Stimulated activated naive B cell treated with anti-CD40 and anti-IgM and Interleukin-4, amounts not matched to agents 10 μg/mL and 1 μg/mL and 100 μg/mL, for 72 hours (primary cell): ENCODE results near the gene F13A1.

Source experiments
- ATAC-seq, 2 donors: fragments of 150-1000 bp; cut with Tn5 transposase; replicated peaks; 2 replicates each; pipeline ENCODE4 v1.10.0; 2021; ENCODE audit warnings: moderate library complexity in 1 of 2
- DNase-seq: peaks from one replicate; pipeline ENCODE4 v3.0.0; 2021
- H3K27ac Mint-ChIP-seq: one replicate; pipeline ENCODE4 v1.8.0; 2022; ENCODE audit warnings: mild to moderate bottlenecking, mixed read lengths
- H3K27me3 Mint-ChIP-seq, 2 donors: one replicate each; pipeline ENCODE4 v1.8.0; 2022; ENCODE audit warnings: mixed read lengths in 2 of 2
- H3K36me3 Mint-ChIP-seq, 2 donors: one replicate each; pipeline ENCODE4 v1.8.0; 2022; ENCODE audit warnings: mixed read lengths in 2 of 2, mild to moderate bottlenecking in 1 of 2
- H3K4me1 Mint-ChIP-seq, 2 donors: one replicate each; pipeline ENCODE4 v1.8.0; 2022; ENCODE audit warnings: mixed read lengths in 2 of 2, mild to moderate bottlenecking in 1 of 2
- H3K4me3 Mint-ChIP-seq, 2 donors: one replicate each; pipeline ENCODE4 v1.8.0; 2022; ENCODE audit warnings: mild to moderate bottlenecking in 2 of 2, mixed read lengths in 2 of 2, moderate library complexity in 1 of 2
- H3K9me3 Mint-ChIP-seq, 2 donors: one replicate each; pipeline ENCODE4 v1.8.0; 2022; ENCODE audit warnings: mixed read lengths in 2 of 2, mild to moderate bottlenecking in 1 of 2

The F13A1 gene

DNA sequence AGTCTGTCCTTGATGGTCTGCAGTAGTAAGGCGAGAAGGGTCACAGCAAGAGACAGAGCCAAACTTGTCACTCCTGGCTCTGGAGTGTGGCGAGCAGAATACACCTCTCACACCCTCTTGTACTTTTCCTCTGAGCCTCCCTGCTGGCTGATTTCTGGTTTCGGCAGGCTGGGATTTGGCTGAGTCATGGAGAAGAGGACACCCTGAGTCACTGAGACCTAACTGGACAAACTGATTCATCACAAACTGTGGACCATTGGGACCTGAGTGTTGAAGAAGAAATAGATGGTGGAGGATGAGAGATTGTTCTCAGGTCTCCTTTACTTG, 101.7 kb downstream of the F13A1 start:
- peaks cover 0 to 18% of the 10 kb centered on the region in 2 donors for H3K27me3 Mint-ChIP-seq
- H3K4me1 Mint-ChIP-seq: no peaks in the 10 kb centered on the region
- H3K9me3 Mint-ChIP-seq: no peaks in the 10 kb centered on the region
- no peak overlapping the region for H3K4me3 Mint-ChIP-seq
- ATAC-seq (no peak), DNase-seq (no peak)
- no peak overlapping the region for H3K27ac Mint-ChIP-seq
- no peaks in the 10 kb centered on the region for H3K36me3 Mint-ChIP-seq

DNA sequence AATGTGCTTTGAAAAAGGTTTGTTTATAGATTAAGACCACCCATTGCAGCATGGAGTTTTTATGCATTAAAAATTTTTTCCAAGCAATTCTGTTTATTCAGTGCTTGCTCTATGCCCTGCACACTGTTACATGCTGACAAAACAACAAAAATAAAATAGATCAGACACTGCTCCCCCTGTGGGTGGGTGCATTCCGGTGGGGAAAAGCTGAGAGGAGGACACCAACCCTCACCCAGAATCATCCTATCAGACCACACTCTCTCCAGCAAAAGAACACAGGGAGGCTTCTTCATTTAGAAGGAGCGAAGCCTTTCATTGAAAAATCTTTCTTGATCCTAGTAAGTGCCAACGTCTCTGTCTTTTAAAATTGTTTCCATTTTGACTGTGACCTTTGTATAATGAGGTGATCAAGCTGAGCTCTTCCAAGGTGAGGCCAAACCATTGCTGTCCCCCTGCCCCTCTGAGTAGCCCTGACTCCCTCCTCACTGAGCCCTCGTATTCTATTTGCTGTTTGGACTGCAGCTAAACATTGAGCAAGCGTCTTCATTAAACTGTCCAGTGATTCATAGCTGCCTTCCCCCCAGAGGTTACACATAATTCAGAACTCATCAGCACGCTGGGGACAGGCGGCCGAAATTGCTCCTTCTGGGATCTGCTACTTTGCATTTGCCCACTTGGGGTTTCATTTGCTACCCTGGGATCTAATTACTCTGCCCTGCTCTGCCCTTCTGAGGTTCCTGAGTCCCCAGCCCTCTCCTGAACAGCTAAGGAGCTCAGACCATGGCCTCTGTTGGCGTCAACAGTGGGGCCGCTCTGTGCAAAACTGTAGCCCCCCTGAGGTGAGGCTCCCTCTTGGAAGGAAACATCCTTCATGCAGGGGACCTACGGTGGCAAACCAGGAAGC, 102.4 kb downstream of the F13A1 start:
- no peak for DNase-seq
- no peaks in the 10 kb centered on the region for H3K4me1 Mint-ChIP-seq
- H3K36me3 Mint-ChIP-seq: no peaks in the 10 kb centered on the region
- peaks cover 0 to 17% of the 10 kb centered on the region in 2 donors for H3K27me3 Mint-ChIP-seq
- no peak for ATAC-seq
- no peaks in the 10 kb centered on the region for H3K9me3 Mint-ChIP-seq
- no peak overlapping the region for H3K4me3 Mint-ChIP-seq
- H3K27ac Mint-ChIP-seq: no peak overlapping the region

DNA sequence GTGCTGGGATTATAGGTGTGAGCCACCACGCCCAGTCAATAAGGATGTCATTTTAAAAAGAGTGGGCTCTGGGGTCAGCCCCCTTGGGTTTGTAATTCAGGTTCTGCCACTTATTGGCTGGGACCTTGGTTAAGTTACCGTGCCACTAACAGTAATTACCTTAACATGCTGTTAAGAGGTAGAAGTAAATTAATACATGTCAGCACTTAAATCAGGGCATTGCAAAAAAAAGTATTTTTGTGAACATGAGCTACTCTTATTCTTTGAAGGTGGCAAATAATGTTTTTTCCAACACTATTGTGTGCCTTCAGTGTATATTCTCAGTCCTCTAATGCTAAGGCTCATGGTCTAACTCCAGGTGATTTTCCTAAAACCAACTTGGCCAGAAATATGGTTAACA, 109.5 kb downstream of the F13A1 start:
- H3K27me3 Mint-ChIP-seq: peaks cover 9 to 18% of the 10 kb centered on the region in 2 donors
- H3K36me3 Mint-ChIP-seq: peaks cover 3 to 6% of the 10 kb centered on the region in 2 donors

DNA sequence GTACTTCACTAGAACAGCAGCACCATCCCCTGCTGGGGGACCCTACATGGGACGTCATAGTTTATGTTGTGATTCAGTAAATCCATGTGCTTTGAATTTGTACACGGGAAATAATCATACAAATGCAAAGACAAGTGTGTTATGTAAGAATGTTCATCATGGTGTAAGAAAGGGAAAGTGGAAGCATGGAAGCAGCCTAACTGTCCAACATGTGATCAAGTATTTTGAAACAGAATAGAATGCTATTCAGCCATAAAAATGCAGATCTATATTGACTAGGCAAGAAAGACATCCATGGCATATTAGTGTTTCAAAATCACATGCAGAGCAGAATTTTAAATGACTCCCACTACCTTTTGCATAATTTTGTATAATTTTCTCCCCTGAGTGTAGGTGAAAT, 117.6 kb downstream of the F13A1 start:
- H3K27ac Mint-ChIP-seq: no peak overlapping the region
- no peak for DNase-seq
- H3K36me3 Mint-ChIP-seq: peaks cover 0 to 3% of the 10 kb centered on the region in 2 donors
- no peak for ATAC-seq
- H3K4me3 Mint-ChIP-seq: no peak overlapping the region
- peaks cover 33 to 59% of the 10 kb centered on the region in 2 donors for H3K27me3 Mint-ChIP-seq
- no peaks in the 10 kb centered on the region for H3K4me1 Mint-ChIP-seq
- peaks cover 6 to 9% of the 10 kb centered on the region in 2 donors for H3K9me3 Mint-ChIP-seq

More for the DNA sequence above, 109.5 kb downstream of the F13A1 start:
- no peak for DNase-seq
- no peak overlapping the region for H3K27ac Mint-ChIP-seq
- no peak for ATAC-seq
- peaks cover 11 to 17% of the 10 kb centered on the region in 2 donors for H3K9me3 Mint-ChIP-seq
- H3K4me1 Mint-ChIP-seq: no peaks in the 10 kb centered on the region
- H3K4me3 Mint-ChIP-seq: no peak overlapping the region

DNA sequence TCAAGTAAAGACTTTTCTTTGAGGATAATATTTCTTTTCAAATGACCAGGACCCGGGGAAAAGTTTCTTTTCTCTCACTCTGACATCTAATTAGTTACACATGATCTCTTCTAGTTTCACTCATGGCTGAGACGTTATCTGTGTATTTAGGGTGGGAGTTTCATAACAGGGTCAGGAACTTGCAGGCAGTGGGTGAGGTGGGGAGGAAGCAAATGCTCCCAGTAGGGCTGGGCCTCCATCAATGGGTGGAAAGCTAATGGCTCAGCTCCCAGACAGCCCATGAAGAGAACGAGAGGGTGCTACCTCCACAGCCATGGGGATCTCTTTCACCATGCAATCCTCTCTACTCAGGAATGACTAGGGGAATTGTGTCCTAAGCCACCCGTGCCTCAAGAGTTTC, 119.3 kb downstream of the F13A1 start:
- Mint-ChIP-seq H3K4me1 (no peaks in the 10 kb centered on the region), H3K36me3 (no peaks in the 10 kb centered on the region), H3K9me3 (peaks cover 0 to 4% of the 10 kb centered on the region in 2 donors), H3K4me3 (no peak overlapping the region), H3K27ac (no peak overlapping the region), H3K27me3 (peaks cover 29 to 45% of the 10 kb centered on the region in 2 donors)
- ATAC-seq (no peak), DNase-seq (no peak)

DNA sequence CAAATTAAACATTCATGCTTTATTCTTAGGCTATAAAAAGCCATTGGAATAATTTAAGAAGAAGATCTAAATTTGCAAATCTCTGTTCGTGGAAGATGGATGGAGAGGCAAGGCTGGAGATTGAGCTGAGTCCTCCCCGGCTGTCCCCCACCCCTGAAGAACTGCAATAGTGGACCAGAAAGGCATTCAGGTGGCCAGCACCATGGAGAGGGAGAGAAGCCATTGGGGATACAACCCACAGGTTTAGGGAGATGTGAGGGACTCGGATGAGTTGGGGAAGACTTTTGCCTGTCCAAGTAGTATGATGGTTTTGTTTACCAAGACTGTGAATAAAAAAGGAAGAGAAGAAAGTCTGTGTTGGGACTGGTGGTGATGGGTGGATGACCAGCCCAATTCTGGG, 120.8 kb downstream of the F13A1 start:
- H3K27me3 Mint-ChIP-seq: peaks cover 24 to 46% of the 10 kb centered on the region in 2 donors
- no peak for ATAC-seq
- no peak overlapping the region for H3K4me3 Mint-ChIP-seq
- H3K9me3 Mint-ChIP-seq: peaks cover 0 to 4% of the 10 kb centered on the region in 2 donors
- H3K27ac Mint-ChIP-seq: no peak overlapping the region
- DNase-seq: no peak
- H3K36me3 Mint-ChIP-seq: no peaks in the 10 kb centered on the region
- no peaks in the 10 kb centered on the region for H3K4me1 Mint-ChIP-seq

DNA sequence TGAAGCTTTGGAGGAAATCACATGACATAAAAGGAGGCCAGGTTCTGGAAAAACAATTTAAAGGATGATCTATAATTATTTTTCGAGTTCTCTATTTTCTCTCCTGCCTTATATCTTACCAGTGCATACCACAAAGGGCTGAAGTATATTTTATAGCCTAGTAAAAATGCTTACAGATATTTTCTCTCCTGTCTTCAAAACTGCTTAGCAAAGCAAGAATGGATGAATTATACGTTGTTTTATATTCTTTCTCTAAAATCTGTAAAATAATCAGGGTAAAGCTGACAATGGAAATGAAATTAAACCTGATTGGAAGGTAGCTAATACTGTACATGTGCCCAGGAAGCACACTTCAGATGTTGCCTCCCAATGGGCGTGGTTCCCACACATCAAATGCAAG, 123.7 kb downstream of the F13A1 start:
- peaks cover 0 to 4% of the 10 kb centered on the region in 2 donors for H3K9me3 Mint-ChIP-seq
- H3K4me1 Mint-ChIP-seq: no peaks in the 10 kb centered on the region
- no peak overlapping the region for H3K4me3 Mint-ChIP-seq
- H3K36me3 Mint-ChIP-seq: no peaks in the 10 kb centered on the region
- ATAC-seq: no peak
- H3K27ac Mint-ChIP-seq: no peak overlapping the region
- peaks cover 39 to 47% of the 10 kb centered on the region in 2 donors for H3K27me3 Mint-ChIP-seq
- DNase-seq: no peak

DNA sequence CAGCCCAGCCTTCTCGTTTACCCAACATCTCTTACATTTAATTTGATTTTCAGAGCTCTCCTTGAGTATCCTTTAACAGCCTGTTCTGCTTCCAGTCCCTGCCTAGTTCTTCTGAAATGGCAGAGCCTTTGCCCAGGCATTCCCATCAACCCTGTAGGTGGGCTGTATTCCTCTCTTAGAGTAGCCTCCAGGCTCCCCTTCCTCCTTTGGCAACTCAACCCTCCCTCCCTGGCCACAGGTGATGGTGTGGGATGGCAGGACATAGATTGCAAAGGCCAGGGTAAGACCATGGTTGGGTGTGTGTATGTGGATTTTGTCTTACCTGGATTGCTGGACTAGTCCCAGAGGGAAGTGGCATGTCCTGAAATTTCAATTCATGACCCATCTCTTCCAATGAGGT, 125.4 kb downstream of the F13A1 start:
- H3K36me3 Mint-ChIP-seq: no peaks in the 10 kb centered on the region
- no peak overlapping the region for H3K27ac Mint-ChIP-seq
- peaks cover 41 to 48% of the 10 kb centered on the region in 2 donors for H3K27me3 Mint-ChIP-seq

DNA sequence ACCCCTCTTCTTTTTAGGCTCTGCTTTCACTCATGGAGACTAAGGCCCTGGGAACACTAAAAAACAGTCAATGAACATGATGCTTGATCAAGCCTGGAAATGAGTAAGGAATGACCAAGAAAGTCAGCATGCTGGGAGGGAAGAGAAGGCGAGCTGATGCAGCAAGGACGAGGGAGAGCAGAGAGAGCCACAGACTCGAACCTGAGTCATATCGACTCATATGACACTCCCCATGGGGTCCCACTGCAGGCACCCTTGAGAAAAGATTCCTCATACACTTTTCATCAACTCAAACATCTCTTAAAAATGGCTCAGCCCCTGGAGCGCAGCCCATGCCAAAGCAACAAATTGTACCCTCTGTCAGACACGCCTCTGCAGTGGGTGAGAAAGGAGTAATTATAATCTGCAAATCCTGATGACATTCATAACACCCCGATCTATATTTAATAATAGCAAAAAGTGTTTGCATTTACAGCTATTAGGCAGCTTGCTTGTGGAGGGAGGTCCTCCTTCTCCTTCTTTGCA, 127.2 kb downstream of the F13A1 start:
- no peaks in the 10 kb centered on the region for H3K36me3 Mint-ChIP-seq
- peaks cover 0 to 2% of the 10 kb centered on the region in 2 donors for H3K9me3 Mint-ChIP-seq
- H3K27me3 Mint-ChIP-seq: peaks cover 34 to 36% of the 10 kb centered on the region in 2 donors
- no peaks in the 10 kb centered on the region for H3K4me1 Mint-ChIP-seq
- no peak overlapping the region for H3K4me3 Mint-ChIP-seq
- no peak for DNase-seq
- no peak for ATAC-seq
- H3K27ac Mint-ChIP-seq: no peak overlapping the region

More for the DNA sequence above, 125.4 kb downstream of the F13A1 start:
- Mint-ChIP-seq H3K9me3 (peaks cover 0 to 6% of the 10 kb centered on the region in 2 donors), H3K4me3 (no peak overlapping the region), H3K4me1 (no peaks in the 10 kb centered on the region)
- ATAC-seq: no peak
- DNase-seq: no peak

DNA sequence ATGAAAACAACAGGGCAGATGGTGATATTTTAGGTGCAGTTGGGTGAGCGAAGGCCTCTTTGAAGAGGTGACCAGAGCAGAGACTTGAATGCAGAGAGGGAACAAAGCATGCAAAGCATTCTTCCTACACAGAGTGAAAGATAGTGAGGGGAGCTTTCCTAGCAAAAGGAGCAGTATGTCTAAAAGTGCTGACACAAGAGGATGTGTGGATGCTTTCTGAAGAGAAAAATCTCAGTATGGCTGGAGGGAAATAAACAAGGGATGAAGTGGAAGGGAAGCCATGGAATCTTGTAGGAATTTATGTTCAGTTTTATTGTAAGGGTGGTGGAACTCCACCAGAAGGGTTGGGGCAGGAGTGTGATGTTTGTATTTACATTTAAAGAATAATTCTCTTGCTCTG, 128.6 kb downstream of the F13A1 start:
- peaks cover 34 to 36% of the 10 kb centered on the region in 2 donors for H3K27me3 Mint-ChIP-seq
- H3K4me1 Mint-ChIP-seq: no peaks in the 10 kb centered on the region
- ATAC-seq: no peak
- no peak for DNase-seq
- no peak overlapping the region for H3K27ac Mint-ChIP-seq
- H3K4me3 Mint-ChIP-seq: no peak overlapping the region
- H3K9me3 Mint-ChIP-seq: peaks cover 0 to 4% of the 10 kb centered on the region in 2 donors
- H3K36me3 Mint-ChIP-seq: no peaks in the 10 kb centered on the region

DNA sequence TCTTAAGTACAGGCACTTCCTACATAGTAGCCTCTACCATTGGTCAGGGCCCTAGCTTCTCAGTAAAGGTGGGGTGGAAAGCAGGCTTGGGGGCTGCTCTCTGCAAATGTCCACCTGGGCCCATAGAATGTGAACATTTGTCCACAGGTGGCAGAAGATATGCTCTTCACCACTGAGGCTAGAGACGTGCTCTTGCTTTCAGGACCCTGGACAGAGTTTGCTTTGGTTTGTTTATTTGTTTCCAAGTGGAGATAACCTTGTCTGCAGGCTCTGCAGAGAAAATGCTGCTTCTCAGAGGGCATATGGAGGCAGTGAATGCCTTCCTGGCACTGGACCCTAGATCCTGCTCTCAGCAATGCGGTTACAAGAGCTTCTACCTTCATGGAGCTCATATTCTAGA, 129.0 kb downstream of the F13A1 start:
- Mint-ChIP-seq H3K36me3 (no peaks in the 10 kb centered on the region), H3K27ac (no peak overlapping the region), H3K4me1 (no peaks in the 10 kb centered on the region), H3K4me3 (no peak overlapping the region), H3K27me3 (peaks cover 34 to 36% of the 10 kb centered on the region in 2 donors), H3K9me3 (peaks cover 0 to 4% of the 10 kb centered on the region in 2 donors)
- DNase-seq (no peak), ATAC-seq (no peak)

DNA sequence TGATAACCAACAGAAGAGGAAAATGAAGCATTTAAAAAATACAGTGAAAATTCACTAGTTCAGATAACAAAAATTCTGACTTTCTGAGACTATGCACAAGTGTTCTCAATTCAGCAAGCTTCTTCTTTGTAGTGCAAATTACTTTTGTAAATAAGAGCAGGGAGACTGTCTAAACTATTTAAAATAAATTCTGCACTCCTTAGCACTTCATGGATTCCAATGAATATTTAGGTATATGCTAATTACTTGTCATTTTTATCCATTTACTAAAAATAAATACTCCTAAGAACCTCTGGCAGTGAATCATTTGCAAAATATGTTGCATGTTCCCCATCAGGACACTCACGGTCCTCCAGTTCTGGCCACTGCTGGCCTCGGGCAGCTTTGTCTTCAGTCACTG, 139.8 kb downstream of the F13A1 start:
- no peaks in the 10 kb centered on the region for H3K4me1 Mint-ChIP-seq
- DNase-seq (no peak), ATAC-seq (no peak)
- no peaks in the 10 kb centered on the region for H3K9me3 Mint-ChIP-seq
- no peaks in the 10 kb centered on the region for H3K36me3 Mint-ChIP-seq
- no peak overlapping the region for H3K4me3 Mint-ChIP-seq
- H3K27me3 Mint-ChIP-seq: peaks cover 24 to 26% of the 10 kb centered on the region in 2 donors
- H3K27ac Mint-ChIP-seq: no peak overlapping the region

DNA sequence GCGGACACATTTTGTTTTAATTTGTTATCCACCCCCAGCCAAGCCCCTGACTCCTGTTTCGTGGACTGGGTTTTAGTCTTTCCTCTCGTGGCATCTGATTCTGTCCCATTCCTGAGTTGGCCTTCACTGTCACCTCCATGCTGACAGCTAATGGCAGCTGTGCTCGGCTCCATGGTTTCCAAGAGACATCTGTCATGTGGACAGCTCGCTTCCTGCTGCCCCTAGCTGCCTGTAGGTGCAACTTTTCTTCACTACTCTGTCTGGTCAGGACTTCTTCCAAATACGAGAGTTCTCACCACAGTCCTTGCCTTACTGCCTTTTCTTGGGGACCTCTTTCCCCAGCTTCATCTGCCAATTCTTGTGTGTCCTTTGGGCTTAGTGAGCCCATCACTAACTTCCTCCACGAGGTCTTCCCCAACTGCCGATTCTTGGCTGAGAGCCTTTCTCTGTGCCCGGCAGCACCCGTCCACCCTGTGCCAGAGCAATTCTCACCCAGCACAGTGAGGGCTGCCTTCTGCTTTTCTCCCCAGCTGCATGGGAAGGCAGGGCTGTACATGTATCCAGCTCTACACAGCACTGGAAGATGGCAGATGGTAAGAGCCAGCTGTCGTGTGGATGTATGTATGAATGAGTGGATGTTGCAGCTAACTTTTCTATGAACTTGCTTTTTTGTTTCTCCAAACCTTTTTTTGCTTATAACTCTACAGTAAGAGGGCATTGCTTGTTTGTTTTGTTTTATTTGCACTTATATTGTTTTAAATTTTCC, 140.4 kb downstream of the F13A1 start:
- Mint-ChIP-seq H3K27ac (no peak overlapping the region), H3K4me1 (no peaks in the 10 kb centered on the region), H3K4me3 (no peak overlapping the region), H3K27me3 (peaks cover 24 to 26% of the 10 kb centered on the region in 2 donors), H3K36me3 (no peaks in the 10 kb centered on the region), H3K9me3 (no peaks in the 10 kb centered on the region)
- DNase-seq (no peak), ATAC-seq (no peak)

DNA sequence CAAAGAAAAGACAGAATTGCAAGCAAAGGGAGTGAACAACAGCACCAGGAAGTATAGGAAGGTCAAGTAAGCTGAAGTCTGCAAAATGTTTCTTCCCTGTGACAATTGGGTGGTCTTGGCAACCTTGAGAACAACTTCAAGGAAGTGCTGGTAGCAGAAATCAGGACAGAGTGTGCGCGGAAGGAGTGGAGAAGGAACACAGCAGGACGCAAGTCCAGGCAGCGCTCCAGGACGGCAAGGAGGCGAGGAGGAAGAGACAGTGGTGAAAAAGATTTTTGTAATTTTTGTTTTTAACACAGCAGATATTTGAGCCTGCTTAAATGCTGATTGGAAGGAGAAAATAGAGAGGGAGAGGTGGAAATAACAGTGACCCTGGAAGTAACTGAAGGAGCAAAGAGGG, 141.7 kb downstream of the F13A1 start:
- Mint-ChIP-seq H3K9me3 (no peaks in the 10 kb centered on the region), H3K4me3 (no peak overlapping the region), H3K27ac (no peak overlapping the region), H3K27me3 (peaks cover 18 to 20% of the 10 kb centered on the region in 2 donors), H3K4me1 (no peaks in the 10 kb centered on the region), H3K36me3 (no peaks in the 10 kb centered on the region)
- no peak for ATAC-seq
- no peak for DNase-seq
